HG03521 (cell line): Measurements from ENCODE around the gene TMEM127.
A peak's percentile ranks its signal among the peaks of the same experiment; 100 is the strongest.
"Not testable (repeated sequence)": the region's sequence is repeated elsewhere in the genome, so short reads cannot be mapped to it uniquely, and the experiment has no call there.

Experiments
- ATAC-seq: cut with Tn5 transposase; IDR thresholded peaks from one replicate; pipeline ENCODE4 v1.9.1; 2021; ENCODE audit warnings: mild to moderate bottlenecking, moderate library complexity; ENCODE audit not compliant: unreplicated experiment

The TMEM127 gene, protein sequence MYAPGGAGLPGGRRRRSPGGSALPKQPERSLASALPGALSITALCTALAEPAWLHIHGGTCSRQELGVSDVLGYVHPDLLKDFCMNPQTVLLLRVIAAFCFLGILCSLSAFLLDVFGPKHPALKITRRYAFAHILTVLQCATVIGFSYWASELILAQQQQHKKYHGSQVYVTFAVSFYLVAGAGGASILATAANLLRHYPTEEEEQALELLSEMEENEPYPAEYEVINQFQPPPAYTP

DNA sequence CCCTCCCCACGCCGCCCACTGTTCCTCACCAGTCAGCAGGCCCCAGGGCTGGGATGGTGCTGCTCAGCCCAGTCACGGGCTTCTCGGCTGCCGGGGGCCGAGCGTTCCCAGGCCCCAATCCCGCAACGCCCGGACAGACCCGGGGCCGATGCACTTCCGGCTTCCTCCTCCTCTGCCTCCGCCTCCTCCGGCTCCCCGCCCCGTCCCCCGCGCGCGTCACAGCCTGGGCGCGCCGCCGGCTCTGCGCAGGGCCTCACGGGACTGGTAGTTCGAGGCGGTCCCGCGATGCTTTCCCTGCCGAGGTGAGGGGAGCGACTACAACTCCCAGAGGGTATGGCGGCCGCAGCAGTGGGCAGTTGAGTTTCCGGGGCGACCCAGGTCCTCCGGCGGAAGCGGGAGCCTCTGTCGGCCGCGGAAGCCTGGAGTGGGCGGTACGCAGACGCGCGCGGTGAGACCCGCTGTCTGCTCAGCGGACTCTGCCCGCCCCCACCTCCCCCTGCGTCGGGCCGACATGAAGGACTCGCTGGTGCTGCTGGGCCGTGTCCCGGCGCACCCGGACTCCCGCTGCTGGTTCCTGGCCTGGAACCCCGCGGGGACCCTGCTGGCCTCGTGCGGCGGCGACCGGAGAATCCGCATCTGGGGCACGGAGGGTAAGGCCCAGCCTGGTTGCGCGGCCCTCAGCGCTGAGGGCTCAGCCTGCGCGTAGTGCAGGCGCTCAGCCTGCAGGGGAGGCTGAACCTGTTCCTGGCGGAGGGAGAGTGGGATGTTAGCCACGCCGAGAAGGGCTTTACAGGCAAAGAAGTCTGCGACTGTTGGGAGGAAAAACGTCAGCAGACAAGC, at the start of gene TMEM127, which contains the start of gene CIAO1:
TMEM127 (minus strand) TSS at position 158 of the 840 bp plus-strand sequence. CDS start 616 bp downstream, outside the sequence.
CIAO1 (plus strand) TSS at position 386 of the 840 bp plus-strand sequence; CDS start at position 512, 126 bp downstream.
- ATAC-seq: peak; percentile 91

DNA sequence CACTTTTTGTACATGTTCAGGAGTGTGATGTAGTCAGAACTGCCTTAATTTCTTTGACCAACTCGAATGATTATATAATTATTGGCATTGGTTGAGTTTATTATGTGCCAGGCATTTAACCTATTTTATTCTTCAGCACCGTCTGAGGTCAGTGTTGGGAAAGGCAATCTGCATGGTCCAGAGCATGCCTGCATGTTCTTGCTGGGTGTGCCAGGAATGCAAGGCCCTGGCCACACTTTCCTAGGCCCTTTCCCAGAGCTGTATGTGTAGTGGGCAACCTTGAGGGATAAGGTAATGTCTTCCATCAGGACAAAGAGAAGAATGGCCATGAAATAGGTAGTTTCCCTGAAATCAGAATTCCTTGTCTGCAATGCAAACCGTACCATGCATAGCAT, 49.2 kb upstream of the TMEM127 start:
- ATAC-seq: no peak

DNA sequence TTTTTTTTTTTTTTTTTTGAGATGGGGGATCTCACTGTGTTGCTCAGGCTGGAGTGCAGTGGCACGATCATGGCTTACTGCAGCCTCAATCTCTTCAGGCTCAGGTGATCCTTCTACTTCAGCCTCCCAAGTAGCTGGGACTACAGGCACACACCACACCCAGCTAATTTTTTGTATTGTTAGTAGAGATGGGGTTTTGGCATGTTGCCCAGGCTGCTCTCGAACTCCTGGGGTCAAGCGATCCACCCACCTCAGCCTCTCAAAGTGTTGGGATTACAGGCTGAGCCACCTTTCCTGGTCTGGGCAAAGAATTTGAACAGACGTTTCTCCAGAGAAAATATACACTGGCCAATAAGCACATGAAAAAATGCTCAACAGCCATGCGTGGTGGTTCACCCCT, 42.5 kb upstream of the TMEM127 start:
- no peak for ATAC-seq

DNA sequence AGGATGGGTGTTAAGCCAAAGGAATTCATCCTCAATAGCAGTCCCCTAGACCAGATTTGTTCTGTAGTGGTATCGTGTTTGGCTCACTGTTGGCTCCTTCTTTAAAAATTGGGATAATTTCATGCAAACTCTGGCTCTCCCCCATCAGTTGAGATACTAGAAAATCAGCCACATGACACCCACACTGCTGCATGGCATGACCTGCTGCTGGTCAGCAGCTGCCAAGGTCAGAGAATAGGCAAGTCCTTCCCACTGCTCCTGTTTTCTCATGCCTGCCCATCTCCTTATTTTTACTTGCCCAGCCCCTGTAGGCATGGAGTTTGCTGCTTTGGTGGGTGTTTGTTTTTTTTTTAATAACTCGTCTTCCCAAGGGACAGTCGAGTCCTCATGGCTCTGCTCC, 40.6 kb upstream of the TMEM127 start:
- no peak for ATAC-seq

DNA sequence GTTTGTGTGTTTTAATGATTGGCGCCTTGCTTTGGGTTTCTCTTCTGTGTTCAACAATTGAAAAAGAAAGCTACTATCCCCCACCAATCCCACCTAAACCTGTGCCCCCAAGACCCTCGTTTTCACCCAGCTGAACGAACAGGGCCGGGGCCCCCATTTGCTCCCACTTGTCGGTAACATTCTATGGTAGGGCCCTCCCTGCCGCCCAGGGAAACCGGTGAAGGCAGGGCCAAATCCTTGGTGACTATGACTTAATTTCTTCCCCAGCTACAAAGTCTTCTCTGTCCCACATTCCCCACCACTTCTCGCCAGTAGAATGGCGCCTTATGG, 40.1 kb upstream of the TMEM127 start:
- ATAC-seq: no peak

DNA sequence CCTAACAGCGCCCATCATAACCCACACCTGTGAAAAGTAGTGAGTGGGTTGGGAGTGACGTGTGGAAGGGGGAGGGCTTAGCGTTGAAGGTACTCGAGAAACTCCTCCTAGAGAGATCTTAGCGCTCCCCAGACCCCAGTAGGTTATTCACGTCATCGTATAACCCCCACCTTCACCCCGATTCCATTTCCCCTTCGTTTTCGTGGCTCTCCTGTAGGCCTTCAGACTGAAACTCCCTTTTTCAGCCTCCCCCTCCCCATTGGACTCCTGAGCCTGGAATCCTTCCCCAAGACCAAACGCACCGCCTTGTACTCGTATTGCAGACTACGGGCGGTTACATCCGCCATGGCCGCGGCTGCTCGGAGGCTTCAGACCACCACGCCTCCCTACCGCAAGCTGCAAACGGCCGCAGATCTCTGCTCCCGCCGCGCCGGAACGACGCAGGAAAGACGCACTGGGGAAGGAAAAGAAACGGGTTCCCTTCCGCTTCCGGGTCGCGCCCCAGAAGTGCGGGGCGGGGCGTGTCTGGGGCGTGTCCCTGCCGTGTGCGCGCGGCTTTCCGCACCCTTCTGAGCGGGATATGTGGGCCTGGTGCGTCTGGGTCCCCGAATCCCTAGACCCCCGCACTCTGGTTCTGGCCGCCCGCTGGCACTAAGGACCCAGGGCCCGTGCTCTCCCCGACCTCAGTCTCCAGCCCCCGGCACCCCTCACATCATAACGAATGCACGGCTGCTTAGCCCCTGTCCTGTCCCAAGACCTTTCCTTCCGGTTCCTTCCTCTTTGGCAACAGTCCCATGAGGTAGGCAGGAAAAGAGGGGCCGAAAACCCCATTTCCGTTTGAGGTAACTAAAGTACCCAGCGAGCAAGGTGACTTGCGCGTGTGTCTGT, 39.5 kb upstream of the TMEM127 start, which contains the start of gene SNRNP200:
SNRNP200 (minus strand) TSS at position 456 of the 888 bp plus-strand sequence; CDS start at position 347, 109 bp downstream.
- ATAC-seq: peak; percentile 89

DNA sequence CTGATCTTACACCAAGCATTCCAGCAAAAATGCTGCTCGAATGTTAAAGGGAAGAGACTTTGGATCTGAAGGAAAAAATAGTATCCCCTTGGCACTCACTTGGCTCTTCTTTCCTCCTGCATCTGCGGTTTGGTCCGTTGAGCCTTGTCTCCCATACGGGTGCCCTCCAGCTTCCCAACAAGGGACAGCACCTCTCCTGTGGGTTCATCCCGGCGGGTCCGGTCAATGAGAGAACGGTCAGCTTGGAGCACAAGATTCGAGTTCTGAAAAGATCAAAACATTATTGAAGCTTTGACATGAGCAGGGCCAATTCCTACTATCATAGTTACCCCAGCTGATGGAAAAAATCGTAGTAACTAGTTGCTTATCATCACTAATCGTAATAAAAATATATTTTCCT, 38.8 kb upstream of the TMEM127 start:
- no peak for ATAC-seq

DNA sequence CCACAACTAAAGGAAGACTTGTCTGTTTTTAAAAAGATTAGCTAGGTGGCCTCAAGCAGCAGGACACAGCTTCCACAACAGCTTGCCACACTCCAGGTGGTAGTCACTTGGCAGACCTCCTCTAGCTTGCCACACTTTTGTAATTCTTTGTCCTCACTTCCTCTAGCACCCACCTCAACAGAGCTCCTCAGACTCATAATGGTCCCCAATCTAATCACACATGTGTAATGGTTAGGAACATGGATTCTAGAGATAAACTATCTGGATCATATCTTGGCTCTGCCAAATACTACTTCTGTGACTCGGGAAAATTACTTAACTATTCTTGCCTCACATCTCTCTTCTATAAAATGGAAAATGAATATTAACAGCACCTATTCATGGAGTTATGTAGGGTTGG, 36.1 kb upstream of the TMEM127 start:
- no peak for ATAC-seq

DNA sequence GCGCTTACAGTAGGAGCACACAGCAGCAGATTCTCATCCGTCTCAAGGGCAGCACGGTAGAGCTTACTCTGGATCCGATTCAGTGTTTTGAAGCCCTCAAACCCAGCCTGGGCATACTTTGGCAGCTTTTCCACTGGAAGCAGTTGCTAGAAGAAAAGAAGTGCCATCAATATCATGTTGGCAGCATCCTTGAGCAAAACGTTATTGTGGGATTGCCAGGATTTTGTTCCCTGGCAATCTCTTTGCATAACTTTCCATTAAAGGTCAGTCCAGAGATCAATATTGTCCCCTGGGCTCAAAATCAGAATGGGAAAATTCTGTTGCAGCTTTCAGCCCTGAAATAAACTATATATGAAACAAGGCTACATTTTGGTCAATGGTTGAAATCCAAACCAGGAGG, 31.1 kb upstream of the TMEM127 start:
- ATAC-seq: no peak

DNA sequence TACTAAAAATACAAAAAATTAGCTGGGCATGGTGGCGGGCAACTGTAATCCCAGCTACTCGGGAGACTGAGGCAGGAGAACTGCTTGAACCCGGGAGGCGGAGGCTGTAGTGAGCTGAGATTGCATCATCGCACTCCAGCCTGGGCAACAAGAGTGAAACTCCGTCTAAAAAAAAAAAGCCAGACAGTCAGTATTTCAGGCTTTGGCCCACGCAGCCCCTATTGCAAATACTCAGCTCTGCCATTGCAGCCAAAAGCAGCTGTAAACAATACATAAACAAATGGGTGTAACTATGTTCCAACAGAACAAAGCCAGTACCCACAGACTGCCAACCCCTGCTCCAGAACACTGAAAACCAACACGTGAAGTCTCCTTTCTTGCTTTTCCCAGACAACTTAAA, 28.5 kb upstream of the TMEM127 start:
- ATAC-seq: not testable (repeated sequence)

DNA sequence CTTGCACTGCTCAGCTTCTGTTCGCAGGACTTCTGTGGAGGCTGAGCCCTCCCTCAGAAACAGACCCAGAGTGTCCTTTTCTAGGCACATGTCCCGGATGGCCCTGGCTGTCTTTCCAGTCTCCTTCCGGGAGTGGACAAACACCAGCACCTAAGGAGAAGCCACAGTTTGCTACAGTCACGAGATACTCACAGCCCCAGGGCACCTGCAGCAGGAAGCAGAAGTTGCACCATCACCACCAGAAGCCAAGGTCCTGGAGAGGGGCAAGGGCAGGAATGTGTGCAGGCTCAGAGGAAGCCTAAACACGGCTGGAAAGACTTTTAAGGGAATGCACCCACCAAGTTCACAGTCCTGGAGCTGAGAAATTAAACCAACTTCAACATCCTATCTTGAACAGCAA, 26.0 kb upstream of the TMEM127 start:
- ATAC-seq: no peak

DNA sequence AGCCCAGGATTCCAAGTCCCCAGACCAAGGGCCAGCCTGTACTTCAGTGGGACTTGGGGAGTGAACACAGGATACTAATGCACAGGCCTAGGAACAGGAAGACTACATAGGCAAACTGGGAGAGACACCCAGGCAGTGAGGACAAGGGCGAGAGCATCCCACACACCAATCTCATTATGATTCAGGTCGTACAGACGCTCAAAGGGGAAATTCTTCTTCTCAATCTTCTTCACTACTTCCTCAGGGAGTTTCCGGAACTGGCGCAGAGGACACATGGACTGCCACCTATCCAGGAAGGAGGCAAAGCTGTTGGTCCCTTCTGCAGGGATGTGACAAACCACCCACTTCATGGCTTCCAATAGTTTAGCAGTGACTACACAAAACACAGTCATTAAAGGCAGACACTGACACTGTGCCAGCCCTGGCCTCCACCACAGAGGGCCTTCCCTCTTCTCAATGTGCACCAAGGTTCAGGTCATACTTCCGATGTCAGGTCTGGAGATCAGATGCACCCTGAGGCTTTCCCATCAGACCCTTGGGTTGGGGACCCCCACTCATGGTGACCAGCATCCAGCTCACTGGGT, 21.6 kb upstream of the TMEM127 start:
- no peak for ATAC-seq

DNA sequence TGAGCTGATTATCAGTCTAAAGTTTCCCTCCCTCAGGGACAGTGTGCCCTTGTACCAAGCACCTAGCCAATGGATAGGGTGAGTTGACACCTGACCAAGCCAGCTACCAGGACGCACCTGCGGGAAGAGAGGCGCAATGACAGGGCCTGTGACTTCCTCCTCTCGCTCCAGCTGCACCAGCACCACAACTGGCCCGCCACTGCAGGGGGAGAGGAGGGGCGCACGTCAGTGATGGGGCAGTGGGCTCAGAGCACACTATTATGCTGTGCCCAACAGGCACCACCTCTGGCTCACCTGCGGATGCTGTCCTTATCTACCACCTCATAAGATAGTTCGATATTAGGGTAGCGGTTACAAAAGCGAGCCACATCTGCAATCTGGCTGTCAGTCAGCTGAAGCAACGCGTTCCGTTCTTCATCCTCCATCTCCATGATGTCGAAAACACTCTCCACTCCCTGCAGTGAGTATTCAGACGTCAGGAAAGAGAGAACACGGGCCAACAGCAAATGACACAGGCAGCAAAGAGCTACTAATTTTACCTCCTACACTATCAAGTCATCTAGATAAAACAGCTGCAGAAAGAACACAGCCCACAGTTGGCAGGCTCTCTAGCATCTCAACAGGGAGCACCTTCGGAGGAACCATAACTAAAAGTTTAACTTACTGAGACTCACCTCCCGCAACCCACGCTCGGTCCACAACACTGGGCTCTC, 11.1 kb upstream of the TMEM127 start:
- ATAC-seq: no peak

DNA sequence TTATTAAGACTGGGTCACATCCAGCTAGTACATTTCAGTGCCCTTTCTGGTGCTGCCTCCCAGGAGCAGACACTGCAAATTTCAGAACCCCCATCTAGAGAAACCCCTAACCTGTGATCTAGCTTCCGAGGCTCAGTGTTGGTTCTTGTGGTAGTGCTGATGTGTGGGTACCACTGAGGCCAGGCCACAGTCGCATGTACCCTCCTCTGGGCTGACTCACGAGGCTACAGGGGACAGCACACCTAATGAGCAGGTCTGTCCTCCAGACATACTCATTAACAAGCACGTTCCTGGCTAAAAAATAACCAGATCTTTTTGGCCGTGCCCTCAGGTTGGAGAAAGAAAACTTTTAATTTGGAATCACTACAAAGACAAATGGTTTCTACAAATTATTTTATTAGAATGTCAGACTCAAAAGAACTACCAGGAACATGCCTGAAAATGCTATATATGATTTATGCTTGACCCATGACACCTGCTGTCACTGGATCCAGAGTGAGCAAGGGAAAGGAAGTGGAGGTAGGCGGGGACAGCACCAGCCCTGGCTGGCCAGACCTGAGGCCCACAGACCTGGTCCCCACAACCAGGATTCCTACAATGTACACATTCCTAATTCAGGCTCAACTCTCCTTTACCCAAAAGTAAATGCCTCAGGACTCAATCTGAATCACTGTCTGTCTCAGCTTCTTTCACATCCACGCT, 8.7 kb upstream of the TMEM127 start:
- ATAC-seq: no peak

DNA sequence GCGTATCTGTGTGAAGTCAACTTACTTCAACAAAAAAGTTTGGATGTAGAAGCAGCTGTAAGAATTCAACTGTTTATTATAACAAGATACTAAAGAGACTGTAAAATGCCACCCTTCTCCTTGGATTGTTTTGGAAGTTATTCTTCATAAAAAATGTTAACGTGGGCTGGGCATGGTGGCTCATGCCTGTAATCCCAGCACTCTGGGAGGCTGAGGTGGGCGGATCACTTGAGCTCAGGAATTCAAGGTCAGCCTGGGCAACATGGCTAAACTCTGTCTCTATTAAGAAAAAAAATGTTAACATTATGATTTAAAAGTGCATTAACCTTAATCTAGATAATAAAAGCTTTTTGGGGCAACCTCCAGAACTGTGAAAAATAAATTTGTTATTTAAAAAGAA, 8.0 kb upstream of the TMEM127 start:
- ATAC-seq: no peak

DNA sequence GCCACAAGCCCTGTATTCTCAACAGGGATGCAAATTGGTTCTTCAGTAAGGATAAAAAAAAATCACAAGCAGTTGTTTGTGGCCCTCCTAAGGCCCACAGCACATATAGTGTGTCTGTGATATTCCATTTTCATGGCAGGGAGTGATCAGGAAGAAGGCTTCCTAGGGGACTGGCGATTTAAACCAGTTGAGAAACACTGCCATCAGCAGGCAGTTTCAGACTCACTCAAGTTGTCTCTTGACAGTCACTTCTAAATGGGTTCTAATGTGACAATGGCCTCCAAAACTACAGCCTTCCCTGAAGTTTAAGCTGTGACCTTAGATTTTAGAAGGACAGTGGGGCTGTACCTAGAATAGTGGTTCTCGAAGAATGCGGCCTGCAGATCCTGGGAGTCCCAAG, 6.2 kb upstream of the TMEM127 start:
- no peak for ATAC-seq

DNA sequence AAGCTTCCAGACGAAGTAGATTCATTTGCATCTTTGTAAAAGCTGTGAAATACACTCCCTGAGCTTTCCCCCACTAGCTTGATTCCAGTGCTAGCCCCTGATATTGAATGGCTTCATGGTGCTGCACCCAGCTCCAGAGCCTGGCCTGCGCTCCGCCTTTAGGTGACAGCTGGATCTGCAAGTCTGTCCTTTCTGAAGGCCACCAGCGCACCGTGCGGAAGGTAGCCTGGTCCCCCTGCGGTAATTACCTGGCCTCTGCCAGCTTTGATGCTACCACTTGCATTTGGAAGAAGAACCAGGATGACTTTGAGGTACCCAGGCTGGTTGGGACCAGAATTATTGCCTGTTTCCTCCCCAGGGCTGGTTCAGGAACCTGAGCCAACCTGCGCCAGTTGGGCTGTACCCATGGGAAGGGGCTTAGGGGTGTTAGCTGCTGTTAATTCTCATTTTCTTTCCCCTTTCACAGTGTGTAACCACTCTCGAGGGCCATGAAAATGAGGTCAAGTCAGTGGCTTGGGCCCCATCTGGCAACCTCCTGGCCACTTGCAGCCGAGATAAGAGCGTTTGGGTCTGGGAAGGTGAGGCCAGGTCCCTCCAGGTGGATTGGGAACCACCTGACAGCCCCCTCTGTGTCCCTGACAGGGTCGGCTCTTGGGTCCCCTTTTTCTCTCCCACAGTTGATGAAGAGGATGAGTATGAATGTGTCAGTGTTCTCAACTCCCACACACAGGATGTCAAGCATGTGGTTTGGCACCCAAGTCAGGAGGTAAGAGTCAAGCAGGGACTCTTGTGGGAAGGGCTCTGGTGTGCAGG, 1.6 kb upstream of the TMEM127 start:
- no peak for ATAC-seq

DNA sequence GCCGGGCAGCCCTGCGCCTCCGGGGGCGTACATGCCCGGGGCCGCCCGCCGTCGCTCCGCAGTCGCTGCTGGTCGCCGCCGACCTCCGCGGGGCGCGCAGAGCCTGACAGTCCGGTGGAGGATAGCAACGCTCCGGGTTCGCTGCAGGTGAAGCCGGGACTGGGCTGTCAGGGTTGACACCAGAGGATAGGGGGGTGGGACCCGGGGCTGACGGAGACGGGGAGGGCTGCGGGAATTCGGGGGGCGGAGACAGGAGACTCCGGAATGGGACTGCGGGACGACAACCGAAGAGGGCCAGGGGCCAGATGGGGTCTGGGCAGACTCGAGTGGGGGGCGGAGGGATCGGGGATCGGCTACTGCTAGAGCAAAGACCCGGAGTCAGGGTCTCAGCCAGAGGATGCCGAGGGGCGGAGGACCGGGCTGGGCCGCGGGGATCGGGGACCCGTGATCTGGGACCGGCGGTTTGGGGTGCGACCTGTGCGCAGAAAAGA, 403 bp downstream of the TMEM127 start:
- no peak for ATAC-seq
